ENCODE measurements around the gene TRIM52. TPM values are rescaled to one million over a fixed set of nuclear protein-coding genes. Genes with fewer than 3 reads are reported as not detected.
A peak's percentile ranks its signal among the peaks of the same experiment; 100 is the strongest.

Gene TRIM52
- total and polyA plus RNA-seq, 10 of the 15 experiments (the other 5 are each of a cell fraction or from before 2014, with no cell fraction given), result 1.4 to 24.3 (median 8.1) TPM

DNA sequence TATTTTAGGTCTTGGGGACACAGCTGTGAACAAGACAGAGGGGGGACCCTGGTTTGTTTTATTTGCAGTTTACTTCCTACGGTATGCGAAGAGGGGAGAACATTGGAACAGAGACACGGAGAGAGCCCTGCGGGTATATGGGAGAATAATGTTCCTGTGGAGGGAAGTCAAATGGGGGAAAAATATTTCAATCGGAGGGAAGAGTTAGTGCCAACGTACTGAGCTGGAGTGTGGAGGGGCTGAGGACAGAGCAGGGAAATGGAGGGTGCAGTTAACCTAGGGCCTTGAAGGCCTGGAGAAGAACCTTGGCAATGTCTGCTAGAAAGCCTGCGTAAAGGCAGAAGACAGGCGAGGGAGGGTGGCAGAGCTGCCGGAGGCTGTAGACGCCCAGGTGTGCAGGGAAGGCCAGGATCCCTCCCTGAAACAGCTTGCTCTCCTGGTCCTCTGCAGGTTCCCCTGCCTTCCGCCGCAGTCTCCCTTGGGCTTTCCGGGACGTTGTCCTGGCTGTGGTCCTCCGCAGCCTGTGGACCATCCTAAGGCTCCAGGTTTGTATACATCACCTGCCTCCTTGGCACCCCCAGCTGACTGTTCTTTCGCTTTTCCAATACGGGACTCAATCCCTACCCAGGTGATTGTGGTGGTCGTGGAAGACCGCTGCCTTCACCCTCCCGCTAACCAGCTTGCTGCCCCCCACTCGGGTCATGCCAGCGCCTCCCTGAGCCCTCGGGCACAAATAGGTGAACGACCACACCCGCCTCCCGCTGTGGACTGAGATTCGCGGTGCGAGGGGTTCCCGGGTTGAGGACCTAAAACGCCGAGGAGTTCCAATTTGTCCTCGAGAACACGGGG, 15.3 kb downstream of the TRIM52 start:
- POLR2A ChIA-PET, result interaction anchor here (0.6 to 3.7 kb wide), 5 partner anchors 15 to 61 kb away, joined by 4 to 36 read pairs (median 13); partner anchors contain the start of genes TRIM41 and TRIM52
- Histone ChIP-seq H3K9ac (ENCODE audit: control insufficient read depth, insufficient read depth, low read length) (peak overlapping the region; percentile 88), H3K4me2 (ENCODE audit: control insufficient read depth, insufficient read depth) (peak overlapping the region; percentile 95), H3K27me3 (replicated peaks in 1 of 2; ENCODE audit: control insufficient read depth in 2 of 2, insufficient read depth in 2 of 2, low read length in 1 of 2) (no peaks in the 10 kb centered on the region), H2AFZ (ENCODE audit: control insufficient read depth, low read depth, low read length) (peak overlapping the region; percentile 79), H3K79me2 (ENCODE audit: control insufficient read depth, insufficient read depth, low read length) (peaks cover 89% of the 10 kb centered on the region), H3K27ac (ENCODE audit: control insufficient read depth, insufficient read depth) (peak overlapping the region; percentile 92), H3K36me3 (ENCODE audit: control insufficient read depth in 2 of 2, insufficient read depth in 2 of 2, low read length in 1 of 2) (peaks cover 10 to 18% of the 10 kb centered on the region in 2 experiments), H4K20me1 (ENCODE audit: control insufficient read depth, insufficient read depth) (peaks cover 7% of the 10 kb centered on the region; the same call in 1 of the 2 replicates), H3K4me3 (peak overlapping the region; percentile 98), H3K9me3 (replicated peaks; ENCODE audit: control insufficient read depth, insufficient read depth, low read length) (no peaks in the 10 kb centered on the region), H3K4me1 (ENCODE audit: control insufficient read depth, insufficient read depth, low read length) (peaks cover 24% of the 10 kb centered on the region)
- CTCF ChIA-PET, result interaction anchor here (0.7 to 3.5 kb wide), 4 partner anchors 14 to 61 kb away, joined by 3 to 12 read pairs (median 4); partner anchors contain the start of gene TRIM41
- DNase-seq (ENCODE audit: low read depth, low spot score) (no peak), FAIRE-seq (no peak), ATAC-seq (peak; percentile 1; the same call in 2 of the 3 replicates)
- RAD21 ChIA-PET (ENCODE audit: unreplicated experiment), result interaction anchor here (0.8 to 1.6 kb wide), 3 partner anchors 22 to 38 kb away, joined by 3 to 5 read pairs (median 3); partner anchors contain the start of gene TRIM41
- in situ Hi-C loops (cut with MboI) (no loop called here), intact Hi-C loops (cut with micrococcal nuclease; ENCODE audit: unreplicated experiment) (loop anchor here (2.0 kb wide), 1 partner anchor 15 kb away; the partner anchor contains the start of gene TRIM52)
- BruUV-seq (replicated peaks), result no TSS peak
- 3% methylated on average over 32 of the region's 34 CpGs for WGBS (ENCODE audit: insufficient coverage, insufficient replicate concordance, low lambda C conversion rate, missing lambda C conversion rate)
- SMC1A ChIA-PET (ENCODE audit: uncharacterized antibody, unreplicated experiment), result interaction anchor here (0.6 to 2.2 kb wide), 7 partner anchors 9 to 1622 kb away, joined by 3 to 6 read pairs (median 5); partner anchors contain the start of genes HNRNPH1 and TRIM41
- TF ChIP-seq ETV6 (conservative IDR thresholded peaks at IDR 0.05 in 1 of 2, IDR thresholded peaks at IDR 0.05 in 1 of 2; ENCODE audit: borderline replicate concordance in 1 of 2, low read depth in 1 of 2), result no peak
- TF ChIP-seq PAX5 (IDR thresholded peaks at IDR 0.05; ENCODE audit: borderline replicate concordance, low read depth, low read length), result no peak
- no peak for TF ChIP-seq STAT1 (conservative IDR thresholded peaks at IDR 0.05)
- peak; percentile 49; the same call in 1 of the 2 replicates for TF ChIP-seq POLR2A (IDR thresholded peaks at IDR 0.05; ENCODE audit: low read depth, low read length)
- 0 out of 2 replicates have a peak, but pooled peaks have one; percentile 7 for TF ChIP-seq SREBF2 (IDR thresholded peaks at IDR 0.05; ENCODE audit: low read length)
- no peak for TF ChIP-seq SUPT20H (IDR thresholded peaks at IDR 0.05; ENCODE audit: borderline replicate concordance, control insufficient read depth, low read depth, low read length)
- TF ChIP-seq RFX5 (IDR thresholded peaks at IDR 0.05; ENCODE audit: low read depth, low read length), result no peak
- no peak for TF ChIP-seq ZNF24 (IDR thresholded peaks at IDR 0.05)
- TF ChIP-seq, protein P1, sequence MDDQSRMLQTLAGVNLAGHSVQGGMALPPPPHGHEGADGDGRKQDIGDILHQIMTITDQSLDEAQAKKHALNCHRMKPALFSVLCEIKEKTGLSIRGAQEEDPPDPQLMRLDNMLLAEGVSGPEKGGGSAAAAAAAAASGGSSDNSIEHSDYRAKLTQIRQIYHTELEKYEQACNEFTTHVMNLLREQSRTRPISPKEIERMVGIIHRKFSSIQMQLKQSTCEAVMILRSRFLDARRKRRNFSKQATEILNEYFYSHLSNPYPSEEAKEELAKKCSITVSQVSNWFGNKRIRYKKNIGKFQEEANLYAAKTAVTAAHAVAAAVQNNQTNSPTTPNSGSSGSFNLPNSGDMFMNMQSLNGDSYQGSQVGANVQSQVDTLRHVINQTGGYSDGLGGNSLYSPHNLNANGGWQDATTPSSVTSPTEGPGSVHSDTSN (IDR thresholded peaks at IDR 0.05; ENCODE audit: insufficient replicate concordance, low read depth, low read length), result no peak
- TF ChIP-seq, protein P2, sequence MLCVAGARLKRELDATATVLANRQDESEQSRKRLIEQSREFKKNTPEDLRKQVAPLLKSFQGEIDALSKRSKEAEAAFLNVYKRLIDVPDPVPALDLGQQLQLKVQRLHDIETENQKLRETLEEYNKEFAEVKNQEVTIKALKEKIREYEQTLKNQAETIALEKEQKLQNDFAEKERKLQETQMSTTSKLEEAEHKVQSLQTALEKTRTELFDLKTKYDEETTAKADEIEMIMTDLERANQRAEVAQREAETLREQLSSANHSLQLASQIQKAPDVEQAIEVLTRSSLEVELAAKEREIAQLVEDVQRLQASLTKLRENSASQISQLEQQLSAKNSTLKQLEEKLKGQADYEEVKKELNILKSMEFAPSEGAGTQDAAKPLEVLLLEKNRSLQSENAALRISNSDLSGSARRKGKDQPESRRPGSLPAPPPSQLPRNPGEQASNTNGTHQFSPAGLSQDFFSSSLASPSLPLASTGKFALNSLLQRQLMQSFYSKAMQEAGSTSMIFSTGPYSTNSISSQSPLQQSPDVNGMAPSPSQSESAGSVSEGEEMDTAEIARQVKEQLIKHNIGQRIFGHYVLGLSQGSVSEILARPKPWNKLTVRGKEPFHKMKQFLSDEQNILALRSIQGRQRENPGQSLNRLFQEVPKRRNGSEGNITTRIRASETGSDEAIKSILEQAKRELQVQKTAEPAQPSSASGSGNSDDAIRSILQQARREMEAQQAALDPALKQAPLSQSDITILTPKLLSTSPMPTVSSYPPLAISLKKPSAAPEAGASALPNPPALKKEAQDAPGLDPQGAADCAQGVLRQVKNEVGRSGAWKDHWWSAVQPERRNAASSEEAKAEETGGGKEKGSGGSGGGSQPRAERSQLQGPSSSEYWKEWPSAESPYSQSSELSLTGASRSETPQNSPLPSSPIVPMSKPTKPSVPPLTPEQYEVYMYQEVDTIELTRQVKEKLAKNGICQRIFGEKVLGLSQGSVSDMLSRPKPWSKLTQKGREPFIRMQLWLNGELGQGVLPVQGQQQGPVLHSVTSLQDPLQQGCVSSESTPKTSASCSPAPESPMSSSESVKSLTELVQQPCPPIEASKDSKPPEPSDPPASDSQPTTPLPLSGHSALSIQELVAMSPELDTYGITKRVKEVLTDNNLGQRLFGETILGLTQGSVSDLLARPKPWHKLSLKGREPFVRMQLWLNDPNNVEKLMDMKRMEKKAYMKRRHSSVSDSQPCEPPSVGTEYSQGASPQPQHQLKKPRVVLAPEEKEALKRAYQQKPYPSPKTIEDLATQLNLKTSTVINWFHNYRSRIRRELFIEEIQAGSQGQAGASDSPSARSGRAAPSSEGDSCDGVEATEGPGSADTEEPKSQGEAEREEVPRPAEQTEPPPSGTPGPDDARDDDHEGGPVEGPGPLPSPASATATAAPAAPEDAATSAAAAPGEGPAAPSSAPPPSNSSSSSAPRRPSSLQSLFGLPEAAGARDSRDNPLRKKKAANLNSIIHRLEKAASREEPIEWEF (IDR thresholded peaks at IDR 0.05; ENCODE audit: insufficient replicate concordance, low read depth, low read length), result no peak
- no peak for TF ChIP-seq NFYA (IDR thresholded peaks at IDR 0.05; ENCODE audit: borderline replicate concordance, low read depth, low read length)
- no peak for TF ChIP-seq TAF1 (IDR thresholded peaks at IDR 0.05; ENCODE audit: borderline replicate concordance, low read depth, low read length)
- TF ChIP-seq, protein P3, sequence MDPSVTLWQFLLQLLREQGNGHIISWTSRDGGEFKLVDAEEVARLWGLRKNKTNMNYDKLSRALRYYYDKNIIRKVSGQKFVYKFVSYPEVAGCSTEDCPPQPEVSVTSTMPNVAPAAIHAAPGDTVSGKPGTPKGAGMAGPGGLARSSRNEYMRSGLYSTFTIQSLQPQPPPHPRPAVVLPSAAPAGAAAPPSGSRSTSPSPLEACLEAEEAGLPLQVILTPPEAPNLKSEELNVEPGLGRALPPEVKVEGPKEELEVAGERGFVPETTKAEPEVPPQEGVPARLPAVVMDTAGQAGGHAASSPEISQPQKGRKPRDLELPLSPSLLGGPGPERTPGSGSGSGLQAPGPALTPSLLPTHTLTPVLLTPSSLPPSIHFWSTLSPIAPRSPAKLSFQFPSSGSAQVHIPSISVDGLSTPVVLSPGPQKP (IDR thresholded peaks at IDR 0.05; ENCODE audit: low read depth, low read length), result no peak
- no peak for TF ChIP-seq GATAD2B (conservative IDR thresholded peaks at IDR 0.05; ENCODE audit: low read depth)

All from GM12878 (cell line).